PC-9 (cell line): ENCODE measurements around the gene HGD.

Source experiments
- EZH2 ChIP-seq: fragments of 200-600 bp; sonication (generic); IDR thresholded peaks from 2 replicates; pipeline ENCODE4 v1.8.0; 2017; ENCODE audit warnings: antibody characterized with exemption, low read depth
- TF ChIP-seq, protein P1 (sequence below): fragments of 200-600 bp; sonication (generic); conservative IDR thresholded peaks from 2 replicates; pipeline ENCODE4 v1.6.1; 2017; ENCODE audit warnings: mixed run types, antibody characterized with exemption, mild to moderate bottlenecking, moderate library complexity

DNA sequence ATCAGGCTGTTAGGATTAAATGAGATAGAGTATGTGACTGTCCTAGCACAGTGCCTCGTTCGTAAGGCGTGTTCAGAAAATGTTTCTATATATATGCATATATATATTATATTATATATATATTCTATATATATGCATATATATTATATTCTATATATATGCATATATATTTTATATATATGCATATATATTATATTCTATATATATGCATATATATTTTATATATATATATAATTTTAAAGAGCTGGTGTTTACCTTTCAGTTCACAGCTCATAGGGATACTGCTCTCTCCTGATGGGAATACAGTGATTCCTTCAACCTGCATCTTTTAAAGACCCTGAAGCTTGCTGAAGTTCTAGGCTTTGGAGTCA is 85.2 kb downstream of the HGD start:
- TF ChIP-seq, protein P1, sequence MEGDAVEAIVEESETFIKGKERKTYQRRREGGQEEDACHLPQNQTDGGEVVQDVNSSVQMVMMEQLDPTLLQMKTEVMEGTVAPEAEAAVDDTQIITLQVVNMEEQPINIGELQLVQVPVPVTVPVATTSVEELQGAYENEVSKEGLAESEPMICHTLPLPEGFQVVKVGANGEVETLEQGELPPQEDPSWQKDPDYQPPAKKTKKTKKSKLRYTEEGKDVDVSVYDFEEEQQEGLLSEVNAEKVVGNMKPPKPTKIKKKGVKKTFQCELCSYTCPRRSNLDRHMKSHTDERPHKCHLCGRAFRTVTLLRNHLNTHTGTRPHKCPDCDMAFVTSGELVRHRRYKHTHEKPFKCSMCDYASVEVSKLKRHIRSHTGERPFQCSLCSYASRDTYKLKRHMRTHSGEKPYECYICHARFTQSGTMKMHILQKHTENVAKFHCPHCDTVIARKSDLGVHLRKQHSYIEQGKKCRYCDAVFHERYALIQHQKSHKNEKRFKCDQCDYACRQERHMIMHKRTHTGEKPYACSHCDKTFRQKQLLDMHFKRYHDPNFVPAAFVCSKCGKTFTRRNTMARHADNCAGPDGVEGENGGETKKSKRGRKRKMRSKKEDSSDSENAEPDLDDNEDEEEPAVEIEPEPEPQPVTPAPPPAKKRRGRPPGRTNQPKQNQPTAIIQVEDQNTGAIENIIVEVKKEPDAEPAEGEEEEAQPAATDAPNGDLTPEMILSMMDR: no peak
- no peak for TF ChIP-seq EZH2
